KMS-11 (cell line): ENCODE data around the gene TEKT5.
"Not testable (repeated sequence)": the region's sequence is repeated elsewhere in the genome, so short reads cannot be mapped to it uniquely, and the experiment has no call there.

Source experiments
- H2AFZ ChIP-seq: fragments of 200-600 bp; sonication (generic); 2 replicates; pipeline ENCODE4 v1.6.1; 2016; ENCODE audit warnings: antibody characterized with exemption, mixed run types, low read depth
- H3K27ac ChIP-seq: fragments of 200-600 bp; sonication (generic); 2 replicates; pipeline ENCODE4 v1.6.1; 2016; ENCODE audit warnings: mild to moderate bottlenecking, mixed run types
- H3K27me3 ChIP-seq: fragments of 200-600 bp; sonication (generic); 2 replicates; pipeline ENCODE4 v1.6.1; 2017; ENCODE audit warnings: mild to moderate bottlenecking, low read depth, mixed run types, moderate library complexity; ENCODE audit not compliant: insufficient read depth
- H3K36me3 ChIP-seq: fragments of 200-600 bp; sonication (generic); 2 replicates; pipeline ENCODE4 v1.6.1; 2017; ENCODE audit warnings: mild to moderate bottlenecking, mixed run types; ENCODE audit not compliant: insufficient read depth
- H3K4me1 ChIP-seq: fragments of 200-600 bp; sonication (generic); 2 replicates; pipeline ENCODE4 v1.6.1; 2016; ENCODE audit warnings: mild to moderate bottlenecking, low read depth, mixed run types; ENCODE audit not compliant: poor library complexity, severe bottlenecking
- H3K4me2 ChIP-seq: fragments of 200-600 bp; sonication (generic); 2 replicates; pipeline ENCODE4 v1.7.0; 2016; ENCODE audit warnings: mild to moderate bottlenecking, mixed run types
- H3K4me3 ChIP-seq: fragments of 200-600 bp; sonication (generic); IDR thresholded peaks from 2 replicates; pipeline ENCODE4 v1.6.1; 2017; ENCODE audit warnings: low read depth, low read length, mixed read lengths; ENCODE audit not compliant: insufficient read depth
- H3K79me2 ChIP-seq: fragments of 200-600 bp; sonication (generic); 2 replicates; pipeline ENCODE4 v1.6.1; 2016; ENCODE audit warnings: low read depth, mixed run types; ENCODE audit not compliant: insufficient read depth
- H3K9ac ChIP-seq: fragments of 200-600 bp; sonication (generic); 2 replicates; pipeline ENCODE4 v1.6.1; 2016; ENCODE audit warnings: mild to moderate bottlenecking, mixed run types
- H4K20me1 ChIP-seq: fragments of 200-600 bp; sonication (generic); 2 replicates; pipeline ENCODE4 v1.6.1; 2016; ENCODE audit warnings: mild to moderate bottlenecking, mixed run types; ENCODE audit not compliant: insufficient read depth
- CTCF ChIP-seq: fragments of 200-600 bp; sonication (generic); conservative IDR thresholded peaks from 2 replicates; pipeline ENCODE4 v1.6.1; 2017; ENCODE audit warnings: low read depth, mild to moderate bottlenecking, antibody characterized with exemption, low read length, moderate library complexity, mixed read lengths

TEKT5 gene

DNA sequence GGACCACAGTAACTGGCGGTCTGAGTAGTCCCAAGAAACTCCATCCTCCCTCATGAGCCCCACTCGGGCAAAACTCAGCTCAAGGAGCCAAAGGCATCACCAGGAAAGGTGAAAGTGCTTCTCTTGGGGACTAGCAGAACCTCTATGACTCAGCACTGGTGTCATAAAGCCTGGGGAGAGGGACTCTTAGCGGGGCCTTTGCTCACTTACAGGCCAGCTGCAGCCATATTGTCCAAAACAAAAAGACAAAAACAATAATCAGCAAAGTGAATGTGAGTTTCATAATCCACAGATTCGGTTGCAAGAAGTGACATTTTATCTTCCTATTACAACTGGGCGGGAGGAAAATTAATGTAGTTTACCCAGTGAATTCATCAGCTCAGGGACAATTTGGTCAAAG, at the start of gene TEKT5:
Gene TEKT5, minus strand, starts transcription at position 101 of the 400 bp plus-strand sequence. Its CDS starts 57 bp downstream, at position 44.
- peaks cover 3% of the 10 kb centered on the region for H3K4me1 ChIP-seq
- TF ChIP-seq CTCF, result no peak
- no peak within 1 kb of the TSS for H2AFZ ChIP-seq
- no peaks in the 10 kb centered on the region for H4K20me1 ChIP-seq
- H3K4me2 ChIP-seq, result no peak within 1 kb of the TSS
- H3K36me3 ChIP-seq, result no peaks in the 10 kb centered on the region
- no peak within 1 kb of the TSS for H3K9ac ChIP-seq
- no peaks in the 10 kb centered on the region for H3K27me3 ChIP-seq
- no peak within 1 kb of the TSS for H3K27ac ChIP-seq
- no peak within 1 kb of the TSS for H3K4me3 ChIP-seq
- H3K79me2 ChIP-seq, result no peaks in the 10 kb centered on the region

- Histone ChIP-seq H2AFZ (peak within 1 kb of the TSS; percentile 63; the same call in 1 of the 2 replicates), H3K4me3 (no peak within 1 kb of the TSS), H3K36me3 (no peaks in the 10 kb centered on the region), H3K9ac (peak within 1 kb of the TSS; percentile 79), H3K4me2 (peak within 1 kb of the TSS; percentile 81), H3K27ac (peak within 1 kb of the TSS; percentile 74), H3K79me2 (no peaks in the 10 kb centered on the region), H3K27me3 (no peaks in the 10 kb centered on the region), H3K4me1 (peaks cover 70% of the 10 kb centered on the region), H4K20me1 (no peaks in the 10 kb centered on the region)
- no peak for TF ChIP-seq CTCF
Measured at GRCh38 chr16:10743610-10744369, 49.1 kb upstream of the TEKT5 start, which contains the start of gene NUBP1. NUBP1 (plus strand) TSS chr16:10743842; CDS start chr16:10743864, 22 bp downstream.

DNA sequence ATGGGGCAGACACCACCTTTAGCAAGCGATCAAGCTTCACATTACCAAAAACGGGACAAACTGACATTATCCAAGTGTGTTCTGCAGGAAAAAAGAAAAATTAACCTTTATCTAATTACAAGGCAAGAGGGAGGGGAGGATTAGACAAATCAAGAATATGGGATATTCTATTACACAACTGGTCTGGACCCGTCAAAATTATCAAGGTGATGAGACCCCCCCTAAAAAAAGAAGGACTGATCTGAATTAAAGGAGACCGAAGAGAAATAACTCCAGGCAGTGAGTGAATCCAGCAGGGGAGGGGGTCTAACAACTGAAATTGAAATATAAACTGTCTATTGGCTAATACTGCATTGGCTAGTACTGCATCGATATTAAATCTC, 48.5 kb upstream of the TEKT5 start:
- Histone ChIP-seq H3K4me2 (peak overlapping the region; percentile 81), H3K27ac (peak overlapping the region; percentile 74), H4K20me1 (no peaks in the 10 kb centered on the region), H3K79me2 (no peaks in the 10 kb centered on the region), H3K4me1 (peaks cover 70% of the 10 kb centered on the region), H3K4me3 (no peak overlapping the region), H3K36me3 (no peaks in the 10 kb centered on the region), H3K9ac (peak overlapping the region; percentile 79; the same call in 1 of the 2 replicates), H3K27me3 (no peaks in the 10 kb centered on the region), H2AFZ (peak overlapping the region; percentile 63; the same call in 1 of the 2 replicates)
- TF ChIP-seq CTCF, result no peak

- Histone ChIP-seq H4K20me1 (no peaks in the 10 kb centered on the region), H3K9ac (no peak overlapping the region), H3K27me3 (no peaks in the 10 kb centered on the region), H3K4me3 (no peak overlapping the region), H3K4me2 (no peak overlapping the region), H3K36me3 (no peaks in the 10 kb centered on the region), H3K79me2 (no peaks in the 10 kb centered on the region), H3K4me1 (peaks cover 78% of the 10 kb centered on the region), H2AFZ (no peak overlapping the region), H3K27ac (no peak overlapping the region)
- TF ChIP-seq CTCF, result no peak
Measured at GRCh38 chr16:10741844-10742243, 47.1 kb upstream of the TEKT5 start.

DNA sequence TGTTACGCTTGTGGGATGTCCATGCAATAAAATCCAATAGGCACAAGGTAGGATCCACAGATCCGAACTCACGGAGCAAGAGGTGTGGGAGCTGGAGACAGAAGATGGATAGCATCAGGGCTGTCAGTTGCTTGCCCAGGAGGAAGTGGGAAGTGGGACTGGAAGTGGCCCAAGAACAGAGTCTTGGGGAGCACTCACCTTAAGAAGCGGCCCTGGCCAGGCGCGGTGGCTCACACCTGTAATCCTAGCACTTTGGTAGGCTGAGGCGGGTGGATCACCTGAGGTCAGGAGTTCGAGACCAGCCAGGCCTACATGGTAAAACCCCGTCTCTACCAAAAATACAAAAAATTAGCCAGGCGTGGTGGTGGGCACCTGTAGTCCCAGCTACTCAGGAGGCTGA, 46.5 kb upstream of the TEKT5 start:
- H3K9ac ChIP-seq, H3K27ac ChIP-seq, H3K4me2 ChIP-seq, H3K79me2 ChIP-seq, H4K20me1 ChIP-seq, H3K27me3 ChIP-seq, H3K36me3 ChIP-seq, H3K4me3 ChIP-seq, H2AFZ ChIP-seq: not testable (repeated sequence)
- H3K4me1 ChIP-seq, result peaks cover 81% of the 10 kb centered on the region
